ENCODE data around the gene TCL1A. TPM values are rescaled to one million over a fixed set of nuclear protein-coding genes. Genes with fewer than 3 reads are reported as not detected.
"Not testable (repeated sequence)": the region's sequence is repeated elsewhere in the genome, so short reads cannot be mapped to it uniquely, and the experiment has no call there.

The TCL1A gene
- total RNA-seq, 6 experiments from 2014 or later, result not detected

GRCh38 chr14:95675486-95675885 lies 38.4 kb downstream of the TCL1A start:
- Mint-ChIP-seq H3K27me3 (ENCODE audit: insufficient read depth) (no peaks in the 10 kb centered on the region; the same call in 1 of the 2 replicates), H3K36me3 (ENCODE audit: low read depth) (no peaks in the 10 kb centered on the region), H3K27ac (no peak overlapping the region), H3K4me1 (ENCODE audit: low read depth) (no peaks in the 10 kb centered on the region), H3K9me3 (peaks cover 21% of the 10 kb centered on the region), H3K4me3 (no peak overlapping the region)
- no peak for DNase-seq
- no peak for TF ChIP-seq CTCF (IDR thresholded peaks at IDR 0.05)

- no peak for TF ChIP-seq CTCF (IDR thresholded peaks at IDR 0.05)
These were observed 39.3 kb downstream of the TCL1A start for GRCh38 chr14:95674613-95675012.

GRCh38 chr14:95668235-95668772 lies 45.6 kb downstream of the TCL1A start:
- TF ChIP-seq CTCF (IDR thresholded peaks at IDR 0.05), result no peak
- H3K27me3 Mint-ChIP-seq (ENCODE audit: insufficient read depth), result peaks cover 5% of the 10 kb centered on the region
- H3K9me3 Mint-ChIP-seq, result peaks cover 21% of the 10 kb centered on the region
- no peaks in the 10 kb centered on the region for H3K36me3 Mint-ChIP-seq (ENCODE audit: low read depth)
- H3K4me3 Mint-ChIP-seq, result no peak overlapping the region
- H3K4me1 Mint-ChIP-seq (ENCODE audit: low read depth), result no peaks in the 10 kb centered on the region
- no peak for DNase-seq
- H3K27ac Mint-ChIP-seq, result no peak overlapping the region

More at GRCh38 chr14:95674613-95675012, 39.3 kb downstream of the TCL1A start:
- Mint-ChIP-seq H3K4me1 (ENCODE audit: low read depth) (no peaks in the 10 kb centered on the region), H3K9me3 (peaks cover 21% of the 10 kb centered on the region), H3K36me3 (ENCODE audit: low read depth) (no peaks in the 10 kb centered on the region), H3K4me3 (no peak overlapping the region), H3K27ac (no peak overlapping the region), H3K27me3 (ENCODE audit: insufficient read depth) (no peaks in the 10 kb centered on the region; the same call in 1 of the 2 replicates)
- DNase-seq, result no peak

- no peak overlapping the region for H3K4me3 Mint-ChIP-seq
- H3K27ac Mint-ChIP-seq, result no peak overlapping the region
- H3K36me3 Mint-ChIP-seq (ENCODE audit: low read depth), result no peaks in the 10 kb centered on the region
- peaks cover 21% of the 10 kb centered on the region for H3K9me3 Mint-ChIP-seq
- DNase-seq, result no peak
- no peak for TF ChIP-seq CTCF (IDR thresholded peaks at IDR 0.05)
- no peaks in the 10 kb centered on the region for H3K4me1 Mint-ChIP-seq (ENCODE audit: low read depth)
- H3K27me3 Mint-ChIP-seq (ENCODE audit: insufficient read depth), result peaks cover 5% of the 10 kb centered on the region
These were observed 46.7 kb downstream of the TCL1A start for GRCh38 chr14:95667249-95667693.

- TF ChIP-seq CTCF (IDR thresholded peaks at IDR 0.05), result no peak
- no peak overlapping the region for H3K27ac Mint-ChIP-seq
- H3K36me3 Mint-ChIP-seq (ENCODE audit: low read depth), result no peaks in the 10 kb centered on the region
- peaks cover 21% of the 10 kb centered on the region for H3K9me3 Mint-ChIP-seq
- no peaks in the 10 kb centered on the region for H3K4me1 Mint-ChIP-seq (ENCODE audit: low read depth)
- H3K27me3 Mint-ChIP-seq (ENCODE audit: insufficient read depth), result peaks cover 5% of the 10 kb centered on the region
- no peak overlapping the region for H3K4me3 Mint-ChIP-seq
- no peak for DNase-seq
These were observed 47.5 kb downstream of the TCL1A start for GRCh38 chr14:95666450-95666849.

- peaks cover 13% of the 10 kb centered on the region for H3K9me3 Mint-ChIP-seq
- H3K4me1 Mint-ChIP-seq (ENCODE audit: low read depth); H3K36me3 Mint-ChIP-seq (ENCODE audit: low read depth); H3K27me3 Mint-ChIP-seq (ENCODE audit: insufficient read depth); DNase-seq; H3K27ac Mint-ChIP-seq; H3K4me3 Mint-ChIP-seq: not testable (repeated sequence)
These were observed 48.4 kb downstream of the TCL1A start for GRCh38 chr14:95665530-95665929.

Measured in HFFc6 (cell line).